ENCODE measurements around the gene MBL2.
A peak's percentile ranks its signal among the peaks of the same experiment; 100 is the strongest.

MBL2 gene

GRCh38 chr10:52739380-52740154 lies 33.0 kb downstream of the MBL2 start:
- DNase-seq: no peak

DNA sequence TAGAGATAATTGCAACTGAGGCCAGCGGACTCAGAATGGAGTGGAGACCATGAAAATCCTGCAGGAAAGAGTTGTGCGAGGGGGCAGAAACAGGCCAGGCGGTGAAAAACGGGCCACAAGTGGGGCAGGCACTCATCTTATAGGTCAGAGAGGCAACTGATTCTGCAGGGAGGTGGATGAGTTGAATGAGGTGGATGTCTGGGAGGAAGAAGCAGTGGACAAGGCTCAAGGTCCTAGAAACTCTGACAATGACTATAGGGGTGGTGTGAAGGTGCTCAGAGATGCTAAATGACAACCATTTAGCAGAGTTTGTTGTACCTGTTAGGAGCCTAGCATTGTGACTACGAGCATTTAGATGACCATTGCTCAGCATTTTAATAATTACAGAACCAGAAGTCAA lies 33.6 kb downstream of the MBL2 start:
- no peak for DNase-seq

DNA sequence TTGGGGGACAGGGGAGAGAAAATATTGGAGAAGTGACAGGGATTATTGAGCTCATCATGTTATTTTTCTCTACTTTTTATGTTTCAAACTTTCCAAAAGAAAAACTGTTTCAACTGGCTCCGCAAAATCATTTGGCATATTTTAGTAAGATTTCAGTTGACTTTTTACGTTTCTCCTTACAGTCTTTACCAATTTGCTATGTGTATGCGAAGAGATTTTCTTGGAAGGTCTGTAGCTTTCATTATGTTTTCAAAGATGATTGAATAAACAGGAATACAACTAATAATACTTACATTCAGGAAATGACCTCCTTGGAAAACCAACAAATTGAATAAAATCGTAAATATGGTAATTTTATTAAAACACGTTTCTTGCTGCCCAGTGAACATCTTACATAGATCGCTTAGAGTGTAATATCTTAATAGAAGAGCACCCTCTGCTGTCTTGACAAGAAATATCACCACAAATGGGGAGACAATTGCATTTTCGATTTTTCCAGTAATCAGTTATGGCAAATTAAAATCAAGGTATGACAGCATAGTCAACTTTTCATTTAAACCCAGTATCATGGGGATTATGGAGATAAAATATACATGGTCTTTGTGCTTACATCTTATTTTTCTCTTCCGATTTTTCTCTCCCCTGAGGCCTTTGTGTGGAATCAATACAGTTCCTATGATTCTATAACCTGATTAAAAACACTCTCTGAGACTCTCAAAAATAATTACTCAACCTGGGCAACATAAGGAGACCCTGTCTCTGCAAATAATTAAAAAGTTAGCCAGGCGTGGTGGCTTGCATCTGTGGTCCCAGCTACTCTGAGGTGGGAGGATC lies 43.1 kb downstream of the MBL2 start:
- peak; percentile 22 for DNase-seq

DNA sequence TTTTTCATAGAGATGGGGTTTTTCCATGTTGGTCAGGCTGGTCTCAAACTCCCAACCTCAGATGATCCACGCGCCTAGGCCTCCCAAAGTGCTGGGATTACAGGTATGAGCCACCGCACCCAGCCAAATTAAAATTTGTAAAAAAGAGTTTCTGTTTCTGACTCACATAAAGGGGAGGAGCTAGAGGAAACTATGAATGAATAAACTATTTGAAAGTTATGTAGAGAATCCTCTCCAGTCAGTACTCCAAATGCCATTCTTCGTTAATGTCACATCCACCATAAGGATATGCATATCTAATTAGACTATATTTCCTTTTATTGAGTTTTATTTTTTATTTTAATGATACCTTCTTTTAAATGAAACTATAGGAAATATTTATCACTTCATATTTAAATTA lies 52.6 kb downstream of the MBL2 start:
- DNase-seq: no peak
